KMS-11 (cell line): Measurements from ENCODE around the gene F8.

Source experiments
- H2AFZ ChIP-seq: fragments of 200-600 bp; sonication (generic); 2 replicates; pipeline ENCODE4 v1.6.1; 2016; ENCODE audit warnings: antibody characterized with exemption, mixed run types, low read depth
- H3K27ac ChIP-seq: fragments of 200-600 bp; sonication (generic); 2 replicates; pipeline ENCODE4 v1.6.1; 2016; ENCODE audit warnings: mild to moderate bottlenecking, mixed run types
- H3K27me3 ChIP-seq: fragments of 200-600 bp; sonication (generic); 2 replicates; pipeline ENCODE4 v1.6.1; 2017; ENCODE audit warnings: mild to moderate bottlenecking, low read depth, mixed run types, moderate library complexity; ENCODE audit not compliant: insufficient read depth
- H3K36me3 ChIP-seq: fragments of 200-600 bp; sonication (generic); 2 replicates; pipeline ENCODE4 v1.6.1; 2017; ENCODE audit warnings: mild to moderate bottlenecking, mixed run types; ENCODE audit not compliant: insufficient read depth
- H3K4me1 ChIP-seq: fragments of 200-600 bp; sonication (generic); 2 replicates; pipeline ENCODE4 v1.6.1; 2016; ENCODE audit warnings: mild to moderate bottlenecking, low read depth, mixed run types; ENCODE audit not compliant: poor library complexity, severe bottlenecking
- H3K4me2 ChIP-seq: fragments of 200-600 bp; sonication (generic); 2 replicates; pipeline ENCODE4 v1.7.0; 2016; ENCODE audit warnings: mild to moderate bottlenecking, mixed run types
- H3K4me3 ChIP-seq: fragments of 200-600 bp; sonication (generic); IDR thresholded peaks from 2 replicates; pipeline ENCODE4 v1.6.1; 2017; ENCODE audit warnings: low read depth, low read length, mixed read lengths; ENCODE audit not compliant: insufficient read depth
- H3K79me2 ChIP-seq: fragments of 200-600 bp; sonication (generic); 2 replicates; pipeline ENCODE4 v1.6.1; 2016; ENCODE audit warnings: low read depth, mixed run types; ENCODE audit not compliant: insufficient read depth
- H3K9ac ChIP-seq: fragments of 200-600 bp; sonication (generic); 2 replicates; pipeline ENCODE4 v1.6.1; 2016; ENCODE audit warnings: mild to moderate bottlenecking, mixed run types
- H4K20me1 ChIP-seq: fragments of 200-600 bp; sonication (generic); 2 replicates; pipeline ENCODE4 v1.6.1; 2016; ENCODE audit warnings: mild to moderate bottlenecking, mixed run types; ENCODE audit not compliant: insufficient read depth
- CTCF ChIP-seq: fragments of 200-600 bp; sonication (generic); conservative IDR thresholded peaks from 2 replicates; pipeline ENCODE4 v1.6.1; 2017; ENCODE audit warnings: low read depth, mild to moderate bottlenecking, antibody characterized with exemption, low read length, moderate library complexity, mixed read lengths

The F8 gene

GRCh38 chrX:155070038-155070437 is 47.5 kb upstream of the F8 start:
- Histone ChIP-seq H3K27me3 (no peaks in the 10 kb centered on the region), H3K79me2 (peaks cover 36% of the 10 kb centered on the region; the same call in 1 of the 2 replicates), H2AFZ (peak overlapping the region; percentile 91), H3K4me2 (peak overlapping the region; percentile 86), H3K36me3 (no peaks in the 10 kb centered on the region), H3K4me3 (no peak overlapping the region), H3K27ac (peak overlapping the region; percentile 69), H4K20me1 (no peaks in the 10 kb centered on the region), H3K4me1 (peaks cover 17% of the 10 kb centered on the region), H3K9ac (peak overlapping the region; percentile 84)
- TF ChIP-seq CTCF, result no peak

GRCh38 chrX:155069414-155069813 is 46.9 kb upstream of the F8 start:
- H3K79me2 ChIP-seq, result peaks cover 36% of the 10 kb centered on the region; the same call in 1 of the 2 replicates

GRCh38 chrX:155068165-155068564 is 45.6 kb upstream of the F8 start:
- Histone ChIP-seq H3K4me3 (no peak overlapping the region), H3K79me2 (peaks cover 32% of the 10 kb centered on the region; the same call in 1 of the 2 replicates)

More at GRCh38 chrX:155069414-155069813, 46.9 kb upstream of the F8 start:
- Histone ChIP-seq H3K36me3 (no peaks in the 10 kb centered on the region), H3K4me3 (no peak overlapping the region), H3K4me1 (peaks cover 17% of the 10 kb centered on the region), H4K20me1 (no peaks in the 10 kb centered on the region), H3K27me3 (no peaks in the 10 kb centered on the region), H3K27ac (no peak overlapping the region), H3K4me2 (peak overlapping the region; percentile 86), H3K9ac (peak overlapping the region; percentile 84; the same call in 1 of the 2 replicates), H2AFZ (no peak overlapping the region)
- TF ChIP-seq CTCF, result no peak

GRCh38 chrX:155065035-155065734 is 42.7 kb upstream of the F8 start:
- H3K4me2 ChIP-seq, result no peak overlapping the region
- no peak for TF ChIP-seq CTCF

More at GRCh38 chrX:155068165-155068564, 45.6 kb upstream of the F8 start:
- Histone ChIP-seq H2AFZ (no peak overlapping the region), H4K20me1 (no peaks in the 10 kb centered on the region), H3K27ac (no peak overlapping the region), H3K9ac (no peak overlapping the region), H3K36me3 (no peaks in the 10 kb centered on the region), H3K4me2 (no peak overlapping the region), H3K4me1 (peaks cover 12% of the 10 kb centered on the region), H3K27me3 (no peaks in the 10 kb centered on the region)
- no peak for TF ChIP-seq CTCF

More at GRCh38 chrX:155065035-155065734, 42.7 kb upstream of the F8 start:
- Histone ChIP-seq H2AFZ (no peak overlapping the region), H3K36me3 (no peaks in the 10 kb centered on the region), H3K27me3 (no peaks in the 10 kb centered on the region), H3K9ac (no peak overlapping the region), H3K79me2 (peaks cover 11% of the 10 kb centered on the region; the same call in 1 of the 2 replicates), H3K4me1 (peaks cover 6% of the 10 kb centered on the region), H3K4me3 (no peak overlapping the region), H3K27ac (no peak overlapping the region), H4K20me1 (no peaks in the 10 kb centered on the region)
